Measurements from ENCODE around the gene EPHB1. TPM values are rescaled to one million over a fixed set of nuclear protein-coding genes. Genes with fewer than 3 reads are reported as not detected.

The EPHB1 gene
- total RNA-seq, 1 experiment from 2014 or later, result 7.0 TPM

DNA sequence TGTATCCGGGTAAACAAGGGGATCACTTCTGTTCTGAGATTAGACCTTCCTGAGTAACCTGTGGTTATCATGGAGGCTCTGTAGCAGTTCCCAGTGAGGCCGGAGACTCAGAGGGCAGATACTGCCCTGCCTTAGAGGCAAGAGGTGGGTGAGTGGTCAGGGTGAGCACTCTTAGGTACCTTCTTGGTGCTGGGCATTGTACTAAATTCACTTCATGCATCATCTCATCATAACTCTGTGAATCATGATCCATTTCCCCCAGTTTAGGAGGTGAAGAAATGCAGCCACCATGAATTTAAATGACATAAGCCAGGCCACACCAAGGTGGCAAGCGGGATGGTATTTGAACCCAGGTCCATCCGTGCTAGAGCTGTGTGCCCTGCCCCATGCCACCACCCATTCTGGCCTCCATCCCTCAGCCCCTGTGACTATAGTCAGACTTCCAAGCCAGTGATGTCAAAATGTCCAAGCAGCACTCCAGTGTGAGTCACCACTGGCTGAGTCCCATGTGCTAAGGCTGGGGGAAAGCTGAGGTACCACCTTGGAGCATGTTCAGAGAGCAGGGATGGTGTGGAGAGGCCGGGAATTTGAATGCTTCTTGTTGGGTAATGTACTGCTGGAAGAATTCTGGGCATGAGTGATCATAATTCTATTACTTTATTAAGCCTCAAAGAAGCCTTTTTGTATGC, 88.8 kb downstream of the EPHB1 start (continued):
- no peak for TF ChIP-seq ESRRA (CRISPR knock-in tag; IDR thresholded peaks at IDR 0.05; ENCODE audit: borderline replicate concordance)

DNA sequence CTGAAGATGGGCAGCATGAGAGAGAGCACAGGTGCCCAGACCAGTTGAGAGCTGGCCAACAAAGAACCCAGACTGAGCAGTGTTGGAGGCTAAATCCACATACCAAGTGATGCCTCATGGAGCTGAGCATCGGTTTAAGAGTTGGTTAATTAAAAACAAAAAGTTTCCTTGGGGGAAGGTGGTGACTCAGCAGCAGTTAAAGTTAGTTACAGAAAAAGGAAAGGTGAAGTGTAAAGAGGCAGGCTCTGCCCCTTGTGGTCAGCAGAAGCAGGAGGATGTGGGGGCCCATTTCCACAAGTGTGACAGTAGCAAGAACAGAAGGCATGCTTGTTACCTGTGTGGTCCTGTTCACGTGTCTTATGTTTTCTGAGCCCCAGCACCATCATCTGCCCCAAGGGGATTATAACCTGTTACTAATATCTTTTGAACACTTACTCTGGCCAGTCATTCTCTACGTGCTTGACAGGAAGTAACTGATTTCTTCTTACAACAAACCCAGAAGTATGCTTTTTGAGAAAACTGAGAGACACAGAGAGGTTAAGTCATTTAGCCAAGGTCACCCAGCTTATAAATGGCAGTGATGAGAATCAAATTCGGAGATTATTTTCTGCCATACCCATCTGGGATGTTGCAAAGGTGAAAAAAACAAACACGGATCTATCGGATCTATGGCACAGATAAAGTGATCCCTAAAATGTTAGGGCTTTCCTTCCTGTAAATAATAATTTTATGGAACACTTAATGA, 91.0 kb downstream of the EPHB1 start:
- peak; percentile 86 for ATAC-seq
- ChIA-PET POLR2A (interaction anchor here (0.7 kb wide), 1 partner anchor 51 kb away, joined by 3 read pairs; no protein-coding TSS in a partner anchor), CTCF (interaction anchor here (1.3 kb wide), 1 partner anchor 91 kb away, joined by 4 read pairs; the partner anchor contains the start of gene EPHB1)
- Mint-ChIP-seq H3K4me3 (no peak overlapping the region), H3K27me3 (ENCODE audit: low read depth) (peaks cover 61% of the 10 kb centered on the region), H3K27ac (no peak overlapping the region), H3K4me1 (peaks cover 13% of the 10 kb centered on the region), H3K36me3 (no peaks in the 10 kb centered on the region), H3K9me3 (no peaks in the 10 kb centered on the region)
- TF ChIP-seq, protein P1, sequence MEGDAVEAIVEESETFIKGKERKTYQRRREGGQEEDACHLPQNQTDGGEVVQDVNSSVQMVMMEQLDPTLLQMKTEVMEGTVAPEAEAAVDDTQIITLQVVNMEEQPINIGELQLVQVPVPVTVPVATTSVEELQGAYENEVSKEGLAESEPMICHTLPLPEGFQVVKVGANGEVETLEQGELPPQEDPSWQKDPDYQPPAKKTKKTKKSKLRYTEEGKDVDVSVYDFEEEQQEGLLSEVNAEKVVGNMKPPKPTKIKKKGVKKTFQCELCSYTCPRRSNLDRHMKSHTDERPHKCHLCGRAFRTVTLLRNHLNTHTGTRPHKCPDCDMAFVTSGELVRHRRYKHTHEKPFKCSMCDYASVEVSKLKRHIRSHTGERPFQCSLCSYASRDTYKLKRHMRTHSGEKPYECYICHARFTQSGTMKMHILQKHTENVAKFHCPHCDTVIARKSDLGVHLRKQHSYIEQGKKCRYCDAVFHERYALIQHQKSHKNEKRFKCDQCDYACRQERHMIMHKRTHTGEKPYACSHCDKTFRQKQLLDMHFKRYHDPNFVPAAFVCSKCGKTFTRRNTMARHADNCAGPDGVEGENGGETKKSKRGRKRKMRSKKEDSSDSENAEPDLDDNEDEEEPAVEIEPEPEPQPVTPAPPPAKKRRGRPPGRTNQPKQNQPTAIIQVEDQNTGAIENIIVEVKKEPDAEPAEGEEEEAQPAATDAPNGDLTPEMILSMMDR (IDR thresholded peaks at IDR 0.05), result no peak
- no peak for TF ChIP-seq ZNF416 (CRISPR knock-in tag; IDR thresholded peaks at IDR 0.05)
- TF ChIP-seq, protein P2, sequence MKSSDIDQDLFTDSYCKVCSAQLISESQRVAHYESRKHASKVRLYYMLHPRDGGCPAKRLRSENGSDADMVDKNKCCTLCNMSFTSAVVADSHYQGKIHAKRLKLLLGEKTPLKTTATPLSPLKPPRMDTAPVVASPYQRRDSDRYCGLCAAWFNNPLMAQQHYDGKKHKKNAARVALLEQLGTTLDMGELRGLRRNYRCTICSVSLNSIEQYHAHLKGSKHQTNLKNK (CRISPR knock-in tag; IDR thresholded peaks at IDR 0.05), result no peak
- TF ChIP-seq CREM (CRISPR knock-in tag; IDR thresholded peaks at IDR 0.05), result no peak
- TF ChIP-seq, protein P3, sequence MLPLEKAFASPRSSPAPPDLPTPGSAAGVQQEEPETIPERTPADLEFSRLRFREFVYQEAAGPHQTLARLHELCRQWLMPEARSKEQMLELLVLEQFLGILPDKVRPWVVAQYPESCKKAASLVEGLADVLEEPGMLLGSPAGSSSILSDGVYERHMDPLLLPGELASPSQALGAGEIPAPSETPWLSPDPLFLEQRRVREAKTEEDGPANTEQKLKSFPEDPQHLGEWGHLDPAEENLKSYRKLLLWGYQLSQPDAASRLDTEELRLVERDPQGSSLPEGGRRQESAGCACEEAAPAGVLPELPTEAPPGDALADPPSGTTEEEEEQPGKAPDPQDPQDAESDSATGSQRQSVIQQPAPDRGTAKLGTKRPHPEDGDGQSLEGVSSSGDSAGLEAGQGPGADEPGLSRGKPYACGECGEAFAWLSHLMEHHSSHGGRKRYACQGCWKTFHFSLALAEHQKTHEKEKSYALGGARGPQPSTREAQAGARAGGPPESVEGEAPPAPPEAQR (CRISPR knock-in tag; IDR thresholded peaks at IDR 0.05), result no peak
- no peak for TF ChIP-seq CREB1 (CRISPR knock-in tag; IDR thresholded peaks at IDR 0.05)
- TF ChIP-seq JUN (CRISPR knock-in tag; IDR thresholded peaks at IDR 0.05), result no peak
- no peak for TF ChIP-seq OVOL2 (CRISPR knock-in tag; IDR thresholded peaks at IDR 0.05; ENCODE audit: borderline replicate concordance)
- TF ChIP-seq, protein P4, sequence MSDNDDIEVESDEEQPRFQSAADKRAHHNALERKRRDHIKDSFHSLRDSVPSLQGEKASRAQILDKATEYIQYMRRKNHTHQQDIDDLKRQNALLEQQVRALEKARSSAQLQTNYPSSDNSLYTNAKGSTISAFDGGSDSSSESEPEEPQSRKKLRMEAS (CRISPR knock-in tag; IDR thresholded peaks at IDR 0.05), result no peak
- TF ChIP-seq FOXP1 (CRISPR knock-in tag; IDR thresholded peaks at IDR 0.05; ENCODE audit: borderline replicate concordance), result no peak
- TF ChIP-seq ESRRA (CRISPR knock-in tag; IDR thresholded peaks at IDR 0.05; ENCODE audit: borderline replicate concordance), result no peak
- TF ChIP-seq KAT7 (CRISPR knock-in tag; IDR thresholded peaks at IDR 0.05; ENCODE audit: borderline replicate concordance), result no peak
- no peak for TF ChIP-seq NR2C2 (CRISPR knock-in tag; IDR thresholded peaks at IDR 0.05)
- TF ChIP-seq, protein P5, sequence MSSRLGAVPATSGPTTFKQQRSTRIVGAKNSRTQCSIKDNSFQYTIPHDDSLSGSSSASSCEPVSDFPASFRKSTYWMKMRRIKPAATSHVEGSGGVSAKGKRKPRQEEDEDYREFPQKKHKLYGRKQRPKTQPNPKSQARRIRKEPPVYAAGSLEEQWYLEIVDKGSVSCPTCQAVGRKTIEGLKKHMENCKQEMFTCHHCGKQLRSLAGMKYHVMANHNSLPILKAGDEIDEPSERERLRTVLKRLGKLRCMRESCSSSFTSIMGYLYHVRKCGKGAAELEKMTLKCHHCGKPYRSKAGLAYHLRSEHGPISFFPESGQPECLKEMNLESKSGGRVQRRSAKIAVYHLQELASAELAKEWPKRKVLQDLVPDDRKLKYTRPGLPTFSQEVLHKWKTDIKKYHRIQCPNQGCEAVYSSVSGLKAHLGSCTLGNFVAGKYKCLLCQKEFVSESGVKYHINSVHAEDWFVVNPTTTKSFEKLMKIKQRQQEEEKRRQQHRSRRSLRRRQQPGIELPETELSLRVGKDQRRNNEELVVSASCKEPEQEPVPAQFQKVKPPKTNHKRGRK (CRISPR knock-in tag; IDR thresholded peaks at IDR 0.05; ENCODE audit: borderline replicate concordance), result no peak
- TF ChIP-seq SMAD3 (CRISPR knock-in tag; IDR thresholded peaks at IDR 0.05; ENCODE audit: borderline replicate concordance), result no peak
- no peak for DNase-seq (ENCODE audit: low spot score)

DNA sequence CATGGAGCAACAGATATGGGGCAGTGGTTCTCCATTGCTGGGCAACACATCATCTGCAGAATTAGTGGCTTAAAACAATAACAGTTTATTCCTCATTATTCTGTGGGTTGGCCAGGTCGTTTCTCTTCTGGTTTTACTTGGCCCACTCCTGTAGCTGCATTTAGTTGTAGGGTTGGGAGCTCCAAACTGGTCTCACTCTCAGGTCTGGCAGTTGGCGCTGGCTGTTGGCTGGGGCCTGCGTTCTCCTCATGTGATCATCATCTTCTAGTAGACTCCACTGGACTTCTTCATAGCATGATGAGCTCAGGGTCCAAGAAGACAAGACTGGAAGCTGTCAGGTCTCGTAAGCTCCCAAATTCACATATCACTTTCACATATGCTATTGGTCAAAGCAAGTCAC, 91.9 kb downstream of the EPHB1 start:
- Mint-ChIP-seq H3K4me3 (no peak overlapping the region), H3K27me3 (ENCODE audit: low read depth) (peaks cover 70% of the 10 kb centered on the region), H3K27ac (no peak overlapping the region), H3K4me1 (peaks cover 14% of the 10 kb centered on the region), H3K9me3 (no peaks in the 10 kb centered on the region), H3K36me3 (no peaks in the 10 kb centered on the region)
- POLR2A ChIA-PET, result interaction anchor here (0.5 kb wide), 1 partner anchor 336 kb away, joined by 3 read pairs; no protein-coding TSS in a partner anchor
- ATAC-seq, result no peak
- DNase-seq (ENCODE audit: low spot score), result no peak
- CTCF ChIA-PET, result no interaction called here
- TF ChIP-seq NFYB (CRISPR knock-in tag; conservative IDR thresholded peaks at IDR 0.05; ENCODE audit: low read depth), result no peak
- TF ChIP-seq SOX15 (CRISPR knock-in tag; IDR thresholded peaks at IDR 0.05), result no peak
- TF ChIP-seq, protein P6, sequence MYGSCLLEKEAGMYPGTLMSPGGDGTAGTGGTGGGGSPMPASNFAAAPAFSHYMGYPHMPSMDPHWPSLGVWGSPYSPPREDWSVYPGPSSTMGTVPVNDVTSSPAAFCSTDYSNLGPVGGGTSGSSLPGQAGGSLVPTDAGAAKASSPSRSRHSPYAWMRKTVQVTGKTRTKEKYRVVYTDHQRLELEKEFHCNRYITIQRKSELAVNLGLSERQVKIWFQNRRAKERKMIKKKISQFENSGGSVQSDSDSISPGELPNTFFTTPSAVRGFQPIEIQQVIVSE (CRISPR knock-in tag; IDR thresholded peaks at IDR 0.05; ENCODE audit: borderline replicate concordance), result no peak
- TF ChIP-seq ZNF416 (CRISPR knock-in tag; IDR thresholded peaks at IDR 0.05), result no peak
- TF ChIP-seq, protein P7, sequence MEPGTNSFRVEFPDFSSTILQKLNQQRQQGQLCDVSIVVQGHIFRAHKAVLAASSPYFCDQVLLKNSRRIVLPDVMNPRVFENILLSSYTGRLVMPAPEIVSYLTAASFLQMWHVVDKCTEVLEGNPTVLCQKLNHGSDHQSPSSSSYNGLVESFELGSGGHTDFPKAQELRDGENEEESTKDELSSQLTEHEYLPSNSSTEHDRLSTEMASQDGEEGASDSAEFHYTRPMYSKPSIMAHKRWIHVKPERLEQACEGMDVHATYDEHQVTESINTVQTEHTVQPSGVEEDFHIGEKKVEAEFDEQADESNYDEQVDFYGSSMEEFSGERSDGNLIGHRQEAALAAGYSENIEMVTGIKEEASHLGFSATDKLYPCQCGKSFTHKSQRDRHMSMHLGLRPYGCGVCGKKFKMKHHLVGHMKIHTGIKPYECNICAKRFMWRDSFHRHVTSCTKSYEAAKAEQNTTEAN (CRISPR knock-in tag; IDR thresholded peaks at IDR 0.05), result no peak
- TF ChIP-seq KAT7 (CRISPR knock-in tag; IDR thresholded peaks at IDR 0.05; ENCODE audit: borderline replicate concordance), result no peak
- TF ChIP-seq GRHL2 (CRISPR knock-in tag; IDR thresholded peaks at IDR 0.05; ENCODE audit: insufficient replicate concordance, severe bottlenecking), result no peak
- TF ChIP-seq, protein P8, sequence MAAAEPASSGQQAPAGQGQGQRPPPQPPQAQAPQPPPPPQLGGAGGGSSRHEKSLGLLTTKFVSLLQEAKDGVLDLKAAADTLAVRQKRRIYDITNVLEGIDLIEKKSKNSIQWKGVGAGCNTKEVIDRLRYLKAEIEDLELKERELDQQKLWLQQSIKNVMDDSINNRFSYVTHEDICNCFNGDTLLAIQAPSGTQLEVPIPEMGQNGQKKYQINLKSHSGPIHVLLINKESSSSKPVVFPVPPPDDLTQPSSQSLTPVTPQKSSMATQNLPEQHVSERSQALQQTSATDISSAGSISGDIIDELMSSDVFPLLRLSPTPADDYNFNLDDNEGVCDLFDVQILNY (CRISPR knock-in tag; IDR thresholded peaks at IDR 0.05), result no peak
- no peak for TF ChIP-seq TCF7 (CRISPR knock-in tag; IDR thresholded peaks at IDR 0.05; ENCODE audit: low read depth)
- no peak for TF ChIP-seq ZBTB21 (CRISPR knock-in tag; IDR thresholded peaks at IDR 0.05; ENCODE audit: borderline replicate concordance)
